Measurements from ENCODE around the gene ARL14EPL.

DNA sequence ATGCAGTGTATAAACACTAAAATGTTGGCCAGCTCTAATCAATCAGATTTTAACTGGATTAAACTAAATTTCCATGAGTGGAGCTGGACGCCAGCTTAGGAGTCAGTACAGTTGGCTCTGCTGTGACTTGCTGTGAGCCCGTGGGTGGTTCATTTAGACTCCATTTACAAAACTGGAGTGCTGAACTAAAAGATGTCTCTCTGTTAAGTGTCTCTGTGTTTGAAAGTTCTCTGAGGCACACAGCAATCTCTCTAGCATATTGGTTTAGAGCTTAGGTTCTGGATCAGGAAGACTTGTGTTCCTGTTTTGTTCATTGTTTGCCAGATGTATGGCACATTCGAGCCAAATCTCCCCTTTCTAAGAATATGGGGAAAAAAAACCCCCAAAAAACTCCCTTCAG, 28.0 kb upstream of the ARL14EPL start:
- TF ChIP-seq POLR2A (IDR thresholded peaks at IDR 0.05), result no peak
- TF ChIP-seq, protein P1, sequence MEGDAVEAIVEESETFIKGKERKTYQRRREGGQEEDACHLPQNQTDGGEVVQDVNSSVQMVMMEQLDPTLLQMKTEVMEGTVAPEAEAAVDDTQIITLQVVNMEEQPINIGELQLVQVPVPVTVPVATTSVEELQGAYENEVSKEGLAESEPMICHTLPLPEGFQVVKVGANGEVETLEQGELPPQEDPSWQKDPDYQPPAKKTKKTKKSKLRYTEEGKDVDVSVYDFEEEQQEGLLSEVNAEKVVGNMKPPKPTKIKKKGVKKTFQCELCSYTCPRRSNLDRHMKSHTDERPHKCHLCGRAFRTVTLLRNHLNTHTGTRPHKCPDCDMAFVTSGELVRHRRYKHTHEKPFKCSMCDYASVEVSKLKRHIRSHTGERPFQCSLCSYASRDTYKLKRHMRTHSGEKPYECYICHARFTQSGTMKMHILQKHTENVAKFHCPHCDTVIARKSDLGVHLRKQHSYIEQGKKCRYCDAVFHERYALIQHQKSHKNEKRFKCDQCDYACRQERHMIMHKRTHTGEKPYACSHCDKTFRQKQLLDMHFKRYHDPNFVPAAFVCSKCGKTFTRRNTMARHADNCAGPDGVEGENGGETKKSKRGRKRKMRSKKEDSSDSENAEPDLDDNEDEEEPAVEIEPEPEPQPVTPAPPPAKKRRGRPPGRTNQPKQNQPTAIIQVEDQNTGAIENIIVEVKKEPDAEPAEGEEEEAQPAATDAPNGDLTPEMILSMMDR (IDR thresholded peaks at IDR 0.05), result no peak
